IPS-20b (cell line): Measurements from ENCODE around the gene ALCAM.

Experiments used
- H3K27ac ChIP-seq: one replicate; pipeline ENCODE4 v1.5.1; 2013; ENCODE audit warnings: low read length
- H3K27me3 ChIP-seq: 2 replicates; pipeline ENCODE4 v1.6.1; 2013; ENCODE audit warnings: mild to moderate bottlenecking, low read length, inconsistent platforms; ENCODE audit not compliant: insufficient read depth
- H3K36me3 ChIP-seq: 2 replicates; pipeline ENCODE4 v1.6.1; 2013; ENCODE audit warnings: low read depth, mild to moderate bottlenecking, inconsistent platforms, low read length, moderate library complexity; ENCODE audit not compliant: insufficient read depth
- H3K4me1 ChIP-seq: 2 replicates; pipeline ENCODE4 v1.6.1; 2013; ENCODE audit warnings: mild to moderate bottlenecking, control low read depth, inconsistent platforms, low read length, moderate library complexity; ENCODE audit not compliant: insufficient read depth
- H3K4me3 ChIP-seq: 2 replicates; pipeline ENCODE4 v1.5.1; 2013; ENCODE audit warnings: mild to moderate bottlenecking, low read length, inconsistent platforms
- H3K9ac ChIP-seq: 2 replicates; pipeline ENCODE4 v1.6.1; 2013; ENCODE audit warnings: low read depth, mild to moderate bottlenecking, inconsistent platforms, low read length, moderate library complexity
- H3K9me3 ChIP-seq: 2 replicates; pipeline ENCODE4 v1.6.1; 2013; ENCODE audit warnings: mild to moderate bottlenecking, low read depth, low read length, inconsistent platforms; ENCODE audit not compliant: insufficient read depth

ALCAM gene

GRCh38 chr3:105466495-105467404, 100.0 kb downstream of the ALCAM start:
- Histone ChIP-seq H3K9me3 (no peaks in the 10 kb centered on the region), H3K4me1 (peaks cover 11% of the 10 kb centered on the region; the same call in 1 of the 2 replicates), H3K9ac (no peak overlapping the region), H3K27me3 (no peaks in the 10 kb centered on the region), H3K27ac (no peak overlapping the region), H3K4me3 (no peak overlapping the region), H3K36me3 (no peaks in the 10 kb centered on the region)

DNA sequence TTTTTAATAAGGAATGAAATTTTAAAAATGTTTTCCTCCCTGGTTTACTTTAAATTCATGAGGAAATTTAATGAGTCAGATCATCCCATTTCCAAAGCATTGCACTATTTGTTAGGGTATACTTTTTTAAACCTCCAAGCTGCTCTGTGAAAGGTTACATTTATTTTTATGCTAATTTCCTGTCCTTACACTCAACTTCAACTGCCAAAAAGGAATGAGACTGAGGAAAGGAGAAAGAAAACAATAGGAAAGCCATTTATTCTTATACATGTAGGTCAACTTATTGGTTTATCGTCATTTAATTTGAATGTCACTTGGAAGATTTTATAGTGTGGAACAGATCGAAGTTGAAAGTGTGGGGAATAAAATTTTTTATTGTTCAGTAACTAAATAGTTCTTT, 104.1 kb downstream of the ALCAM start:
- Histone ChIP-seq H3K36me3 (no peaks in the 10 kb centered on the region), H3K4me3 (no peak overlapping the region), H3K9ac (no peak overlapping the region), H3K27me3 (no peaks in the 10 kb centered on the region), H3K4me1 (peaks cover 30% of the 10 kb centered on the region), H3K27ac (no peak overlapping the region), H3K9me3 (no peaks in the 10 kb centered on the region)

DNA sequence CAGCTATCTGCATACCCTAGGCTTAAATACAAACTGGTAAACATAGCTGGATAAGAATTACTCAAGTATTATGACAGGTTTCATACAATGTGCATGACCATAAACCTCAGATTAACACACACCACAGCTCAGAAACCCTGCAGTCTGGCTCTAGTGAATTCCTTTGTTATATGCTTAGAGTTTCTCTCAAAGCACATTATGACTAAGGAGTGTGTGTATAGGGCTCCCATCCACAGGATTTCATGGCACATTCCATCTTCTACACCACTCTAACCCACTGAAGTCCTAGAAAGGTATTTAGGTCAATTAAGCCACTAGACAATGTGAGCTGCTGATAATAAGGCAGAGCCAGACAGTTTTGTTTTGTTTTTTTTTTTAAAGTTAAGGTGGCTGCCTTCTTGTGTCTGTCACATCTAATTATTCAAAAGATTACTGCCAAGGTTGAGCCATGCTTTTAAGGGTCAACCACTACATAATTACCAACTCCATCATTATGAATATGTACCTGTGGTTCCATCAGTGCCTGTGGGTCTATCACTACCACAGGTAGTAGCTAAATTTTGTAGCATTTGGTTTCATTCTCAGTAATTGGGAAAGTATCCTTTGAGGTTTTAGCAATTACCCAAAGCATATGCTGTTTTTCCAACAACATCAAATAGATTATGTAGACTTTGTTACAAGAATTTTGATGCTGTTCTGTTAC, 107.0 kb downstream of the ALCAM start:
- Histone ChIP-seq H3K4me1 (peaks cover 30% of the 10 kb centered on the region), H3K36me3 (no peaks in the 10 kb centered on the region), H3K9me3 (peaks cover 5% of the 10 kb centered on the region; the same call in 1 of the 2 replicates), H3K9ac (no peak overlapping the region), H3K27ac (no peak overlapping the region), H3K4me3 (no peak overlapping the region), H3K27me3 (no peaks in the 10 kb centered on the region)

- no peak overlapping the region for H3K4me3 ChIP-seq
- H3K4me1 ChIP-seq = no peaks in the 10 kb centered on the region
- H3K9me3 ChIP-seq = peaks cover 5% of the 10 kb centered on the region; the same call in 1 of the 2 replicates
- H3K9ac ChIP-seq = no peak overlapping the region
- H3K36me3 ChIP-seq = no peaks in the 10 kb centered on the region
- no peak overlapping the region for H3K27ac ChIP-seq
- H3K27me3 ChIP-seq = no peaks in the 10 kb centered on the region
Observed at GRCh38 chr3:105480768-105481167, 114.1 kb downstream of the ALCAM start.

- Histone ChIP-seq H3K27me3 (no peaks in the 10 kb centered on the region), H3K9me3 (no peaks in the 10 kb centered on the region; the same call in 1 of the 2 replicates), H3K36me3 (no peaks in the 10 kb centered on the region), H3K9ac (no peak overlapping the region), H3K4me3 (no peak overlapping the region), H3K4me1 (no peaks in the 10 kb centered on the region), H3K27ac (no peak overlapping the region)
Observed at GRCh38 chr3:105483476-105483875, 116.8 kb downstream of the ALCAM start.

DNA sequence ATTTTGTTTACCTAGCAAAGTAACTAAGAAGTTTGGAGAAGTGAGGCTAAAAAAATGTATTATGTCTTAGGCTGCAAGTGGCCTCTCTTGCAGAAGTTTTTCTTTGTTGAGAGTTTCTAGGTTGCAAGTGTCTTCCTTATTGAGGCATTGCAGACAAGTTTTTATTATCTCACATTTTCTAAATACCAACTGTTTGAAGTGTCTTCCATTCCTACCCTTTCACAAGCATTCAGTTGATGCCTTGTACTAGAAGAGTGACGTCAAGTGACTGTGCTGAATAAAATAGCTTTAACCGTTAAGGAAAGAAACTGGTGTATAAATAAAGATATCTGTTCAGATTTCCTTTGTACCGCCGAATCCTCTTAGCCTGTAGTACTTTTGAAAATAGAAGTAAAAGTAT, 123.3 kb downstream of the ALCAM start:
- Histone ChIP-seq H3K36me3 (peaks cover 15% of the 10 kb centered on the region; the same call in 1 of the 2 replicates), H3K9ac (no peak overlapping the region), H3K27ac (no peak overlapping the region), H3K9me3 (peaks cover 18% of the 10 kb centered on the region), H3K4me3 (no peak overlapping the region; the same call in 1 of the 2 replicates), H3K27me3 (no peaks in the 10 kb centered on the region), H3K4me1 (no peaks in the 10 kb centered on the region)

GRCh38 chr3:105493305-105493892, 126.7 kb downstream of the ALCAM start:
- peaks cover 8% of the 10 kb centered on the region; the same call in 1 of the 2 replicates for H3K4me1 ChIP-seq
- no peak overlapping the region for H3K27ac ChIP-seq
- peaks cover 18% of the 10 kb centered on the region for H3K9me3 ChIP-seq

DNA sequence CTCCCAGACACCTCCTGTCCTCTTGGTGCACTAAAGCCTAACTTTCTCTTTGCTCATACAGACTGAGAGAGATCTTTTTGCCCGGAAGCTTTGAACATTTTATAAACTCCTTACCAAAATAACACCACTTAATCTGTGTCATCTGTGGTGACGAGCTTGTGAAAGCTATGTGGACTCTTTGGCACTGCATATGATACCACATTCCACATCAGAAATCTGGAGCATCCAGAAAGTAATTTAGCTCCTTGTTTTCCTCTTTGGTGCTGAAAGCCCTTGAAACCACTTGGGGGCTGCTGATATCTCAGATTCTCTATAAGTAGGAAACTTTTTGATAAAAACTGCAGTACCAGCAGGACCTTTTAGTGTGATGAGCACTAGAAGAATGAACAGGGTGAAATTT, 128.3 kb downstream of the ALCAM start:
- no peaks in the 10 kb centered on the region for H3K27me3 ChIP-seq
- H3K4me3 ChIP-seq = no peak overlapping the region
- H3K36me3 ChIP-seq = peaks cover 12% of the 10 kb centered on the region; the same call in 1 of the 2 replicates
- H3K27ac ChIP-seq = no peak overlapping the region
- H3K9me3 ChIP-seq = peaks cover 15% of the 10 kb centered on the region
- peaks cover 8% of the 10 kb centered on the region; the same call in 1 of the 2 replicates for H3K4me1 ChIP-seq
- H3K9ac ChIP-seq = no peak overlapping the region

More at GRCh38 chr3:105493305-105493892, 126.7 kb downstream of the ALCAM start:
- Histone ChIP-seq H3K4me3 (no peak overlapping the region), H3K9ac (no peak overlapping the region), H3K36me3 (peaks cover 15% of the 10 kb centered on the region; the same call in 1 of the 2 replicates), H3K27me3 (no peaks in the 10 kb centered on the region)

- peaks cover 2% of the 10 kb centered on the region; the same call in 1 of the 2 replicates for H3K9me3 ChIP-seq
- no peak overlapping the region for H3K4me3 ChIP-seq
- H3K27ac ChIP-seq = no peak overlapping the region
- no peaks in the 10 kb centered on the region for H3K27me3 ChIP-seq
- H3K9ac ChIP-seq = no peak overlapping the region
- H3K4me1 ChIP-seq = peaks cover 14% of the 10 kb centered on the region; the same call in 1 of the 2 replicates
- H3K36me3 ChIP-seq = peaks cover under 1% of the 10 kb centered on the region; the same call in 1 of the 2 replicates
Observed at GRCh38 chr3:105496343-105496742, 129.6 kb downstream of the ALCAM start.

DNA sequence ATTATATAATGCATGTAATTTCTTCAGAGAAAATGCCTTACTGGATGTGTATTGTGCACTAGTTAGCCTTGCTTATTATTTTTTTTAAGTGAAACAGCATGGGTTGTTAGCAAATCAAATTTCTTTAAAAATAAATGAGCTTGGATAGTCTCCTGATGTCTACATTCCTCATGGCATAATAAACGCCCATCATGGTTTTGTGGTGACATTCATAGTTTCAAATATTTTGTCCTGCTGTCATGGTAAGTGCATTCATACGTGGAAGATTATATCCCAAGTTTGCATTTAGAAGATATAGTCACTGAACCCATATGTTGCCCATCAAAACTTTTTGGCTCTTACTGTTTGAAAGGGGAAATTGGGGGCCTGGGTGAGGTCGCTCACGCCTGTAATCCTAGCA, 130.7 kb downstream of the ALCAM start:
- H3K9me3 ChIP-seq = no peaks in the 10 kb centered on the region
- no peaks in the 10 kb centered on the region for H3K36me3 ChIP-seq
- no peak overlapping the region for H3K4me3 ChIP-seq
- H3K4me1 ChIP-seq = peaks cover 14% of the 10 kb centered on the region; the same call in 1 of the 2 replicates
- no peak overlapping the region for H3K27ac ChIP-seq
- H3K9ac ChIP-seq = no peak overlapping the region
- no peaks in the 10 kb centered on the region for H3K27me3 ChIP-seq

GRCh38 chr3:105499961-105500360, 133.3 kb downstream of the ALCAM start:
- Histone ChIP-seq H3K9ac (no peak overlapping the region), H3K4me3 (no peak overlapping the region), H3K36me3 (no peaks in the 10 kb centered on the region), H3K9me3 (no peaks in the 10 kb centered on the region), H3K4me1 (peaks cover 14% of the 10 kb centered on the region; the same call in 1 of the 2 replicates), H3K27ac (no peak overlapping the region), H3K27me3 (no peaks in the 10 kb centered on the region)
